GM06990 (cell line): Measurements from ENCODE around the gene BRD4.

Experiments used
- DNase-seq: peaks from one replicate; pipeline ENCODE4 v3.0.0-alpha.2; 2011; ENCODE audit not compliant: insufficient read length; ENCODE audit errors: extremely low read depth
- H3K27me3 ChIP-seq: replicated peaks from 2 replicates; pipeline ENCODE4 v1.6.0; 2011; ENCODE audit warnings: low read length; ENCODE audit not compliant: control insufficient read depth, insufficient read depth
- H3K36me3 ChIP-seq: 2 replicates; pipeline ENCODE4 v1.5.1; 2011; ENCODE audit warnings: low read length; ENCODE audit not compliant: control insufficient read depth, insufficient read depth
- H3K4me3 ChIP-seq: replicated peaks from 2 replicates; pipeline ENCODE4 v1.5.1; 2011; ENCODE audit warnings: low read depth, mild to moderate bottlenecking, control low read depth, low read length
- TF ChIP-seq, protein P1 (sequence below): IDR thresholded peaks from 2 replicates; pipeline ENCODE4 v1.5.1; 2011; ENCODE audit warnings: low read length, control low read depth, mild to moderate bottlenecking, inconsistent platforms; ENCODE audit not compliant: insufficient read depth, poor library complexity, severe bottlenecking

The BRD4 gene

DNA sequence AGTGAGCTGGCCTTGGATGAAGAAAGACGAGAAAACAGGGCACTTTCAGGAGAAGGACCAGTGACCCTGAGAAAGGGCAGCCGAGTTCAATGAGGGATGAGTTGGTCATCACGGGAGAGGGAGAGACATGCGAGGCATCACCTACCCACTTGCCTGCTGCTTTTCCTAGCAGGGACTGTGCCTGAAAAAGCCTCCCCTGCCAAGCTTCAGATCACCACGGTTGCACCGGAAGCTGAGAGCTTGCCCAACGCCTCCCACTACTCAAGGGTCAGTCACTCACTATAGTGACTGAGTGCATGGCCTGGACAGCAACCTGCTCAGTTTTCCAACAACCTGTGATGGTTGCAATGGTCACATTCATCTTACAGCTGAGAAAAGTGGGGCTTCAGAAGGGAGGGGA lies 87.5 kb downstream of the BRD4 start:
- TF ChIP-seq, protein P1, sequence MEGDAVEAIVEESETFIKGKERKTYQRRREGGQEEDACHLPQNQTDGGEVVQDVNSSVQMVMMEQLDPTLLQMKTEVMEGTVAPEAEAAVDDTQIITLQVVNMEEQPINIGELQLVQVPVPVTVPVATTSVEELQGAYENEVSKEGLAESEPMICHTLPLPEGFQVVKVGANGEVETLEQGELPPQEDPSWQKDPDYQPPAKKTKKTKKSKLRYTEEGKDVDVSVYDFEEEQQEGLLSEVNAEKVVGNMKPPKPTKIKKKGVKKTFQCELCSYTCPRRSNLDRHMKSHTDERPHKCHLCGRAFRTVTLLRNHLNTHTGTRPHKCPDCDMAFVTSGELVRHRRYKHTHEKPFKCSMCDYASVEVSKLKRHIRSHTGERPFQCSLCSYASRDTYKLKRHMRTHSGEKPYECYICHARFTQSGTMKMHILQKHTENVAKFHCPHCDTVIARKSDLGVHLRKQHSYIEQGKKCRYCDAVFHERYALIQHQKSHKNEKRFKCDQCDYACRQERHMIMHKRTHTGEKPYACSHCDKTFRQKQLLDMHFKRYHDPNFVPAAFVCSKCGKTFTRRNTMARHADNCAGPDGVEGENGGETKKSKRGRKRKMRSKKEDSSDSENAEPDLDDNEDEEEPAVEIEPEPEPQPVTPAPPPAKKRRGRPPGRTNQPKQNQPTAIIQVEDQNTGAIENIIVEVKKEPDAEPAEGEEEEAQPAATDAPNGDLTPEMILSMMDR = no peak
- H3K4me3 ChIP-seq = no peak overlapping the region
- peaks cover 63% of the 10 kb centered on the region for H3K36me3 ChIP-seq
- H3K27me3 ChIP-seq = no peaks in the 10 kb centered on the region
- no peak for DNase-seq

DNA sequence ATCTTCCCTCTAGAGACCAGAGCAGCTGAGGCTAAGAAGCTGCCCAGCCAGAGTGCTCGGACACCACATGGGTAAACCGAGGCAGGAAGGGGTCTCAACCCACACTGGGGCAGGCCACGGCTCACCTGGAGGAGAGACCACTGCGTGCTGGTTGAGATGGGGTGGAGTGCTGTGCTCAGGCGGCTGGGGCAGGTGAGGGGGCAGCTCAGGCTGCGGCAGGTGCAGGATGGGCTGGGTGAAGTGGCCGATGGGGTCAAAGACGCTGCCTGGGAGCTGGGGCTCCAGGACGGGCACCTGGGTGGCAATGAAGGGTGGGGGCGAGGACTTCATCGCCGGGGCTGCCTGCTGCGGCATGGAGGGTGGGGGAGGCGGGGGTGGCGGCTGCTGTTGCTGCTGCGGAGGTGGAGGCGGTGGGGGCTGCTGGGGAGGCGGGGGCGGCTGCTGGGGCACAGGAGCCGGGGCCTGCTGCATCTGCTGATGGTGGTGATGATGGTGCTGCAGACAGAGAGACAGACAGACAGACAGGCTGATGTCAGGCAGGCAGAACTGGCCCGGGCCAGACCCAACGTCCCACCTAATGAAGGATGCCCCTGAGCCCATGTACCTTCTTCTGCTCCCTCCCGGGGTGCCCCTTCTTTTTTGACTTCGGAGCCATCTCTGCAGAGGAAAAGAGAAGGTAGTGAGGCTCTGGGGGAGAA lies 88.1 kb downstream of the BRD4 start:
- TF ChIP-seq, protein P1 = no peak
- Histone ChIP-seq H3K4me3 (no peak overlapping the region), H3K27me3 (no peaks in the 10 kb centered on the region), H3K36me3 (peaks cover 64% of the 10 kb centered on the region)
- DNase-seq = no peak

DNA sequence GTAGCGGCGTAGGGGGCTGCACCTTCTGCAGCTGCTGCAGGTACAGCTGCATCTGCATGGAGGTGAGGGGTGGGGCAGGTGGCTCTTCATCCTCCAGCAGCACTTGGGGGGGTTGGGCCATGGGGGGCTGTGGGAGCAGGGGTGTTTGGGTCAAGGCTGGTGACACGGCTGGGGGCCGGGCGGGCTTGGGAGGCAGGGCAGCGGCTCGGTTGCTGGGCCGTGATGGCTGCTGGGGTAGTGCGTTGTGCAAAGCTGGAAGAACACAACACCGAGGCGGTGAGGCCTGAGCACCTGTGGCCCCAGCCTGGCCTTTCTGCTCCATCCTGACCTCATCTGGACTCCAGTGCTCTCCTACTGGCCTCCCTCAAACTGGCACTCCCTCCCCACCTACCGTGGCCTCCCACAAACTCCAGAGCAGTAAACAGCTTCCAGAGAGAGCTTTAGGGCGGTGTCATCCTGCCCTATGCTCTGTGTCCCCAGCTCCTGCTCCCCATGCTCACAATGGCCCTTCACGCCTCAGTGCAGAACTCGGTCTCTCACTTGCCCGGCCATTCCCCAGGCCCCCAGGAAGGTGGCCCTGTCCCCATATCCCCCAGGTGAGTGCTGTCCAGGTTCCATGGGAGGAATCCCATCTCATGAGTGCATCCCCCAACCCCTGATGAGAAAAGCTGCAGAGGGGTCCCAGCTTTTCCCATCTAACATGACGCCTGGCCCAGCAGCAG lies 88.9 kb downstream of the BRD4 start:
- H3K4me3 ChIP-seq = no peak overlapping the region
- H3K36me3 ChIP-seq = peaks cover 58% of the 10 kb centered on the region
- TF ChIP-seq, protein P1 = no peak
- DNase-seq = no peak
- no peaks in the 10 kb centered on the region for H3K27me3 ChIP-seq

DNA sequence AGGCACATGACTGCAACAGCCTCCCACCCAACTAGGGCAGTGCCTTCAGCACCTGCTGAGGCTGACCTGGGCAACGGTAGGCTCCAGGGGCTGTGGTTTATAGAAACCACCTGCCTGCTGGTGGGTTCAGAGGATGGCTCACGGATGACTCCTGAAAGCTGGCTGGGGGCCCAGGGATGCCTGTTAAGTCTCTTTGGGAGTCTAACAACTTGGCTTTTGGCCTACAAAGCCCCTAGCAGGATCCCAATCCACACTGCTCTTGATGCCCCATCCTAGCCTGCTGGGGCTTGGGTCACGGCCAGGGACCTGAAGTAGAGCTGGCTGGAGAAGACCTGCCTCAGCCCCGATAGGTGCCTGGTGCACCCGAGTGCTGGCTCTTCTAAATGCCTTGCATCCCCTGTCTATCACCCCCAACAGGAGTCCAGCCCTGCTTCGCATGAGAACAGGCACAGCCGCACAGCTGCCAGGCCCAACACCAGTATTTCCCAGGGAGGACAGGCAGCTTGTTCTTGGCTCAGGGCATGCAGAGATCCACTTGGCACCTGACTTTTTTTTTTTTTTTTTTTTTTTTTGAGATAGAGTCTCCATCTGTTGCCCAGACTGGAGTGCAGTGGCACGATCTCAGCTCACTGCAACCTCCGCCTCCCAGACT lies 91.0 kb downstream of the BRD4 start:
- peaks cover 50% of the 10 kb centered on the region for H3K36me3 ChIP-seq
- DNase-seq = no peak

DNA sequence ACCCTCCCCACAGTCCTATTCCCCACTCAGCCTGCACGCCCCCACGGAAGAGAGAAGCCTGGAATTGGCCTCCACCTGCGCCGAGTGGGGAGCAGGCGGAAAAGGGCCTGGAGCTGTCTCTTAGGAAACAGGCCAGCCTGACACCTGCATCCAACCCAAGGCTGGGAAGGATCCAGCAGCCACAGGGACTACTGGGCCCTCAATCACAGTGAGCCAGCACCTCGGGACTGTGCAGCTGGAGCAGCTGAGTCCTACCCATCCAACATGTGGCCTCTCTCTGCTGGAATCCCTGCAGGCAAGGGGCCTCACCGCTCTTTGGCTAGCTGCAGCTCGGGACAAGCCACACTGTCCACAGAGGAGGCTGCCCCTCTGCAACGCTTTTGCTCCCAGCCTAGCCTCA lies 91.8 kb downstream of the BRD4 start:
- no peaks in the 10 kb centered on the region for H3K27me3 ChIP-seq
- H3K36me3 ChIP-seq = peaks cover 50% of the 10 kb centered on the region
- no peak for DNase-seq
- TF ChIP-seq, protein P1 = no peak
- H3K4me3 ChIP-seq = no peak overlapping the region

More for the DNA sequence above, 91.0 kb downstream of the BRD4 start:
- TF ChIP-seq, protein P1 = no peak
- H3K4me3 ChIP-seq = no peak overlapping the region
- H3K27me3 ChIP-seq = no peaks in the 10 kb centered on the region
